PC-9 (cell line): ENCODE measurements around the gene CLNK. TPM values are rescaled to one million over a fixed set of nuclear protein-coding genes. Genes with fewer than 3 reads are reported as not detected.
"Not testable (repeated sequence)": the region's sequence is repeated elsewhere in the genome, so short reads cannot be mapped to it uniquely, and the experiment has no call there.

ENCODE experiments used
- BruUV-seq: library from RNA; stranded (reverse); fragments of 400-500 nt; replicated peaks from 2 replicates; lab custom pipeline; 2021; lab: Mats Ljungman, UMichigan
- CTCF ChIA-PET: fragments of 300-600 bp; sonication (Branson Sonifier 250); formaldehyde crosslinking; loops from one replicate; lab custom pipeline; 2022; ENCODE audit warnings: antibody characterized with exemption; lab: Charles Lee
- POLR2A ChIA-PET: fragments of 300-600 bp; sonication (Branson Sonifier 250); formaldehyde crosslinking; loops from one replicate; lab custom pipeline; 2022; ENCODE audit warnings: antibody characterized with exemption; ENCODE audit not compliant: unreplicated experiment; lab: Charles Lee
- DNase-seq, 2 experiments: peaks; one replicate each; pipeline versions ENCODE4 v3.0.0 to v3.0.0-alpha.2; 2015 to 2022; ENCODE audit warnings: mixed read lengths in 1 of 2
- H2AFZ ChIP-seq: fragments of 200-600 bp; sonication (generic); 2 replicates; pipeline ENCODE4 v1.8.1; 2017; ENCODE audit warnings: antibody characterized with exemption
- H3F3A ChIP-seq: fragments of 200-600 bp; sonication (generic); 2 replicates; pipeline ENCODE4 v1.8.1; 2017; ENCODE audit warnings: antibody characterized with exemption, mild to moderate bottlenecking, low read depth; ENCODE audit not compliant: insufficient read depth
- H3K27ac ChIP-seq: fragments of 200-600 bp; sonication (generic); 2 replicates; pipeline ENCODE4 v1.6.1; 2016; ENCODE audit warnings: mixed run types
- H3K27me3 ChIP-seq: fragments of 200-600 bp; sonication (generic); 2 replicates; pipeline ENCODE4 v1.6.1; 2016; ENCODE audit warnings: low read depth, mixed run types; ENCODE audit not compliant: insufficient read depth
- H3K36me3 ChIP-seq: fragments of 200-600 bp; sonication (generic); 2 replicates; pipeline ENCODE4 v1.6.1; 2016; ENCODE audit warnings: low read depth, mixed run types
- H3K4me1 ChIP-seq: fragments of 200-600 bp; sonication (generic); replicated peaks from 2 replicates; pipeline ENCODE4 v1.6.1; 2016; ENCODE audit warnings: mixed run types; ENCODE audit not compliant: insufficient read depth
- H3K4me2 ChIP-seq: fragments of 200-600 bp; sonication (generic); 2 replicates; pipeline ENCODE4 v1.6.1; 2017; ENCODE audit warnings: mixed run types
- H3K4me3 ChIP-seq: fragments of 200-600 bp; sonication (generic); 2 replicates; pipeline ENCODE4 v1.6.1; 2016; ENCODE audit warnings: mixed run types
- H3K79me2 ChIP-seq: fragments of 200-600 bp; sonication (generic); 2 replicates; pipeline ENCODE4 v1.6.1; 2017; ENCODE audit warnings: low read depth, mixed run types
- H3K9me2 ChIP-seq: fragments of 200-600 bp; sonication (generic); 2 replicates; pipeline ENCODE4 v1.8.1; 2017; ENCODE audit warnings: mild to moderate bottlenecking; ENCODE audit not compliant: insufficient read depth
- H3K9me3 ChIP-seq: fragments of 200-600 bp; sonication (generic); 2 replicates; pipeline ENCODE4 v1.8.1; 2016; ENCODE audit warnings: low read depth; ENCODE audit not compliant: insufficient read depth
- H4K20me1 ChIP-seq: fragments of 200-600 bp; sonication (generic); 2 replicates; pipeline ENCODE4 v1.8.1; 2017; ENCODE audit not compliant: insufficient read depth
- EZH2 ChIP-seq: fragments of 200-600 bp; sonication (generic); IDR thresholded peaks from 2 replicates; pipeline ENCODE4 v1.8.0; 2017; ENCODE audit warnings: antibody characterized with exemption, low read depth
- intact Hi-C: fragments of 100-400 bp; cut with micrococcal nuclease; formaldehyde crosslinking; loops from one replicate; pipeline ENCODE4 v1.10.0; 2022; ENCODE audit not compliant: unreplicated experiment
- total RNA-seq: library from RNA; stranded (reverse); gene quantifications from 2 replicates; pipeline ENCODE4 v1.2.3, GENCODE V29; 2021
- TF ChIP-seq, protein P1 (sequence below): fragments of 200-600 bp; sonication (generic); conservative IDR thresholded peaks from 2 replicates; pipeline ENCODE4 v1.6.1; 2017; ENCODE audit warnings: mixed run types, antibody characterized with exemption, mild to moderate bottlenecking, moderate library complexity

The CLNK gene
- total RNA-seq, 1 experiment from 2014 or later: not detected

DNA sequence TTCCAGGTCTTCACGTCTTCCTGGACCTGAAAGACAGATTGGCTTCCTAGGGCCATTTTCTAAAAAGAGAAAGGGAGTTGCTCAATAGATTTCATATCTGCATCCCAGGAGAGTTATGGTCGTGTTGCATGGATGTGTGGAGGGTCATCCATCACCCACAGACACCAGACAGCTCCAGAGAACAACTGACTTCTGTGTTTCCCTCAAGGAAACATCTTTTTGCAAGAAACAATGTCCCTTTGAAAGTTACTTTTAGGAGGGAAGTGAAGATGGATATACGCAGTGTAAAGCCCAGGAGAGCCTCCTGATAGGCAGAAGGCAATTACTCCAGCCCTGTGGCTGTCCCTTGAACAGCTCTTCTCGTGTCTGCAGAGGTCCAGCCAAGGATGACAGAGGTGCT lies 108.3 kb downstream of the CLNK start:
- no peaks in the 10 kb centered on the region for H3K9me3 ChIP-seq
- H3K4me3 ChIP-seq: no peak overlapping the region
- no peaks in the 10 kb centered on the region for H3K79me2 ChIP-seq
- ChIA-PET POLR2A (no interaction called here), CTCF (no interaction called here)
- no peaks in the 10 kb centered on the region for H4K20me1 ChIP-seq
- H3F3A ChIP-seq: no peaks in the 10 kb centered on the region
- no peak overlapping the region for H3K4me2 ChIP-seq
- no TSS peak for BruUV-seq
- intact Hi-C loops: no loop called here
- no peak for DNase-seq
- H3K27me3 ChIP-seq: no peaks in the 10 kb centered on the region
- TF ChIP-seq, protein P1, sequence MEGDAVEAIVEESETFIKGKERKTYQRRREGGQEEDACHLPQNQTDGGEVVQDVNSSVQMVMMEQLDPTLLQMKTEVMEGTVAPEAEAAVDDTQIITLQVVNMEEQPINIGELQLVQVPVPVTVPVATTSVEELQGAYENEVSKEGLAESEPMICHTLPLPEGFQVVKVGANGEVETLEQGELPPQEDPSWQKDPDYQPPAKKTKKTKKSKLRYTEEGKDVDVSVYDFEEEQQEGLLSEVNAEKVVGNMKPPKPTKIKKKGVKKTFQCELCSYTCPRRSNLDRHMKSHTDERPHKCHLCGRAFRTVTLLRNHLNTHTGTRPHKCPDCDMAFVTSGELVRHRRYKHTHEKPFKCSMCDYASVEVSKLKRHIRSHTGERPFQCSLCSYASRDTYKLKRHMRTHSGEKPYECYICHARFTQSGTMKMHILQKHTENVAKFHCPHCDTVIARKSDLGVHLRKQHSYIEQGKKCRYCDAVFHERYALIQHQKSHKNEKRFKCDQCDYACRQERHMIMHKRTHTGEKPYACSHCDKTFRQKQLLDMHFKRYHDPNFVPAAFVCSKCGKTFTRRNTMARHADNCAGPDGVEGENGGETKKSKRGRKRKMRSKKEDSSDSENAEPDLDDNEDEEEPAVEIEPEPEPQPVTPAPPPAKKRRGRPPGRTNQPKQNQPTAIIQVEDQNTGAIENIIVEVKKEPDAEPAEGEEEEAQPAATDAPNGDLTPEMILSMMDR: no peak
- TF ChIP-seq EZH2: no peak
- no peak overlapping the region for H3K27ac ChIP-seq
- no peaks in the 10 kb centered on the region for H3K9me2 ChIP-seq
- H3K36me3 ChIP-seq: no peaks in the 10 kb centered on the region
- no peaks in the 10 kb centered on the region for H3K4me1 ChIP-seq
- H2AFZ ChIP-seq: no peak overlapping the region

DNA sequence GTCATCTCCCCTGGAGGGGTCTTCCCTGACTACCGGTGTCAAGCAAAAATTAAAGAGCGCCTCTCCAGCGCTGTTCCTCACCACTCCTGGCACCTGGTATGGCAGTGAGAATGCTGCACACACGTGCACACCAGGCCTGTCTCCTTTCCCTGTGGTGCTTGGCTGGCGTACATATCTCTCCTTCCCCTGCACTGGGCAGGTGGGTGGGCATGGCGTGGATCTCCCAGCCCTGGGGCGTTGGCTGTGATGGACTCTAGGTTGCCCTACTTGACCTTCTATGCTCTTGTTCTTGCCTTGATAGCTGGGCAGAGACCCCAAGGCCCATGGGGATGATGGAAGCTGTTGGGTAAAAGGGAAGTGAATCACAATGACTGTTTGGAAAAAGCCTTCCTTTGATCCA lies 109.2 kb downstream of the CLNK start:
- TF ChIP-seq EZH2: no peak
- TF ChIP-seq, protein P1: no peak
- H3K27me3 ChIP-seq: no peaks in the 10 kb centered on the region
- intact Hi-C loops: no loop called here
- BruUV-seq: no TSS peak
- H3K9me3 ChIP-seq: no peaks in the 10 kb centered on the region
- H4K20me1 ChIP-seq: no peaks in the 10 kb centered on the region
- ChIA-PET POLR2A (no interaction called here), CTCF (no interaction called here)
- H3K36me3 ChIP-seq: no peaks in the 10 kb centered on the region
- H3K9me2 ChIP-seq: no peaks in the 10 kb centered on the region
- no peak overlapping the region for H2AFZ ChIP-seq
- H3K4me1 ChIP-seq: no peaks in the 10 kb centered on the region
- no peaks in the 10 kb centered on the region for H3K79me2 ChIP-seq
- no peak overlapping the region for H3K27ac ChIP-seq
- no peak for DNase-seq
- no peak overlapping the region for H3K4me3 ChIP-seq
- H3K4me2 ChIP-seq: no peak overlapping the region
- H3F3A ChIP-seq: no peaks in the 10 kb centered on the region

DNA sequence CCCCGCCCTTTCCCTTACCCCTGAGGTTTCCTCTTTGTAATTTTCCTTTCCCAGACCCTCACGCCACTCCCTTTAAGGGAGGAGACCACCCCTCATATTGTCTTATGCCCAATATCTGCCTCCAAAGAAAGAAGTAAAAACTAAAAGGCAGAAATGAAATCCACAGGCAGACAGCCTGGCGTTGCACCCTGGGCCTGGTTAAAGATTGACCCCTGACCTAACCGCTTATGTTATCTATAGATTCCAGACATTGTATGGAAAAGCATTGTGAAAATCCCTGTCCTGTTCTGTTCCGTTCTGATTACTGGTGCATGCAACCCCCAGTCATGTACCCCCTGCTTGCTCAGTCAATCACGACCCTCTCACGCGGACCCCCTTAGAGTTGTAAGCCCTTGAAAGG lies 110.0 kb downstream of the CLNK start:
- H2AFZ ChIP-seq, BruUV-seq, DNase-seq, H3K9me2 ChIP-seq, H3K79me2 ChIP-seq, intact Hi-C loops, POLR2A ChIA-PET, H4K20me1 ChIP-seq, H3K9me3 ChIP-seq, H3K4me1 ChIP-seq, H3K36me3 ChIP-seq, H3F3A ChIP-seq, H3K27me3 ChIP-seq, CTCF ChIA-PET, H3K4me2 ChIP-seq, H3K4me3 ChIP-seq, H3K27ac ChIP-seq: not testable (repeated sequence)

DNA sequence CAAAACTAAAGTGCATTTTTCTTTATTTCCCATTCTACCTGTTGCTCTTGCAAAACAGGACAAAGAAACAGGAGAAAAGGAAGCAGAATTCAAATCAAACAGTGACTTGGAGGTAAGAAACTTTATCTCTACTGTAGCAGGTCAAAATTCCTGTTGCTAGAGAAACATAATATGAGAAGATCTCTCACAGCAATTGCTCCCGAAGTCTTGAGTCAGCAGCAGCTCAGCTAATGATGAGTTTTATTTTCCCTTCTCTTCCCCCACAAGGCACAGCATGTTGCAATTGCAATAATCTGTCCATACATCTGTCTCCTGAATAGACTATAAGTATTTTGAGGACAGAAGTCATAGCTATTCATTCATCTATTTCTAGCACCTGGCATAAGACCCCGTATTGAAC lies 112.7 kb downstream of the CLNK start:
- no peak for DNase-seq
- CTCF ChIA-PET: no interaction called here
- Histone ChIP-seq H3K27me3 (no peaks in the 10 kb centered on the region), H2AFZ (no peak overlapping the region), H3K27ac (no peak overlapping the region), H3K4me3 (no peak overlapping the region), H3K4me1 (no peaks in the 10 kb centered on the region), H3K4me2 (no peak overlapping the region), H3K9me3 (no peaks in the 10 kb centered on the region), H3F3A (no peaks in the 10 kb centered on the region), H3K36me3 (no peaks in the 10 kb centered on the region), H4K20me1 (no peaks in the 10 kb centered on the region), H3K9me2 (no peaks in the 10 kb centered on the region), H3K79me2 (no peaks in the 10 kb centered on the region)
- POLR2A ChIA-PET: no interaction called here
- no peak for TF ChIP-seq EZH2
- intact Hi-C loops: no loop called here
- BruUV-seq: no TSS peak
